Activated naive CD4-positive, alpha-beta T cell treated with anti-CD3 and anti-CD28 coated beads, Interleukin-2, amount 50 U/mL, for 24 hours (primary cell): ENCODE data around the gene NUP62.
"Not testable (repeated sequence)": the region's sequence is repeated elsewhere in the genome, so short reads cannot be mapped to it uniquely, and the experiment has no call there.

Source experiments
- H3K27ac Mint-ChIP-seq: one replicate; pipeline ENCODE4 v1.8.0; 2021; ENCODE audit warnings: mild to moderate bottlenecking, mixed read lengths
- H3K27me3 Mint-ChIP-seq: one replicate; pipeline ENCODE4 v1.8.0; 2021; ENCODE audit warnings: mixed read lengths
- H3K36me3 Mint-ChIP-seq: one replicate; pipeline ENCODE4 v1.8.0; 2021; ENCODE audit warnings: mixed read lengths
- H3K4me1 Mint-ChIP-seq: one replicate; pipeline ENCODE4 v1.8.0; 2021; ENCODE audit warnings: mixed read lengths
- H3K4me3 Mint-ChIP-seq: one replicate; pipeline ENCODE4 v1.8.0; 2021; ENCODE audit warnings: mild to moderate bottlenecking, mixed read lengths
- H3K9me3 Mint-ChIP-seq: one replicate; pipeline ENCODE4 v1.8.0; 2021; ENCODE audit warnings: mixed read lengths

NUP62 gene

GRCh38 chr19:49929121-49929610 lies at the start of gene NUP62, which contains the start of gene ATF5:
Gene NUP62, minus strand, starts transcription at chr19:49929504. Its CDS starts 19,697 bp downstream, at chr19:49909807.
Gene ATF5, plus strand, starts transcription at chr19:49929205. Its CDS starts 1,646 bp downstream, at chr19:49930851.
- H3K4me1 Mint-ChIP-seq, result peaks cover 62% of the 10 kb centered on the region
- H3K9me3 Mint-ChIP-seq, result no peaks in the 10 kb centered on the region
- H3K4me3 Mint-ChIP-seq, result peak within 1 kb of the TSS; percentile 95
- H3K36me3 Mint-ChIP-seq, result peaks cover 27% of the 10 kb centered on the region
- peak within 1 kb of the TSS; percentile 100 for H3K27ac Mint-ChIP-seq
- H3K27me3 Mint-ChIP-seq, result peaks cover 1% of the 10 kb centered on the region

- no peak overlapping the region for H3K27ac Mint-ChIP-seq
- H3K4me1 Mint-ChIP-seq, result no peaks in the 10 kb centered on the region
- no peaks in the 10 kb centered on the region for H3K9me3 Mint-ChIP-seq
- H3K27me3 Mint-ChIP-seq, result no peaks in the 10 kb centered on the region
- no peak overlapping the region for H3K4me3 Mint-ChIP-seq
- H3K36me3 Mint-ChIP-seq, result no peaks in the 10 kb centered on the region
Measured at GRCh38 chr19:49978324-49978723, 49.0 kb upstream of the NUP62 start.

GRCh38 chr19:49977881-49978280 lies 48.6 kb upstream of the NUP62 start:
- H3K9me3 Mint-ChIP-seq, result no peaks in the 10 kb centered on the region
- no peaks in the 10 kb centered on the region for H3K4me1 Mint-ChIP-seq
- H3K27me3 Mint-ChIP-seq, result no peaks in the 10 kb centered on the region
- H3K27ac Mint-ChIP-seq, result no peak overlapping the region
- H3K36me3 Mint-ChIP-seq, result no peaks in the 10 kb centered on the region
- no peak overlapping the region for H3K4me3 Mint-ChIP-seq

GRCh38 chr19:49977076-49977475 lies 47.8 kb upstream of the NUP62 start:
- Mint-ChIP-seq H3K36me3 (no peaks in the 10 kb centered on the region), H3K4me3 (no peak overlapping the region), H3K27ac (no peak overlapping the region), H3K9me3 (no peaks in the 10 kb centered on the region), H3K4me1 (no peaks in the 10 kb centered on the region), H3K27me3 (no peaks in the 10 kb centered on the region)

- H3K36me3 Mint-ChIP-seq, result no peaks in the 10 kb centered on the region
- H3K27ac Mint-ChIP-seq, result no peak overlapping the region
- no peaks in the 10 kb centered on the region for H3K4me1 Mint-ChIP-seq
- no peaks in the 10 kb centered on the region for H3K9me3 Mint-ChIP-seq
- H3K4me3 Mint-ChIP-seq, result no peak overlapping the region
- no peaks in the 10 kb centered on the region for H3K27me3 Mint-ChIP-seq
Measured at GRCh38 chr19:49976496-49976895, 47.2 kb upstream of the NUP62 start.

GRCh38 chr19:49975051-49975450 lies 45.7 kb upstream of the NUP62 start:
- Mint-ChIP-seq H3K4me1 (no peaks in the 10 kb centered on the region), H3K9me3 (no peaks in the 10 kb centered on the region), H3K4me3 (no peak overlapping the region)

GRCh38 chr19:49973987-49974386 lies 44.7 kb upstream of the NUP62 start:
- Mint-ChIP-seq H3K27me3 (no peaks in the 10 kb centered on the region), H3K4me1 (no peaks in the 10 kb centered on the region), H3K27ac (no peak overlapping the region), H3K4me3 (no peak overlapping the region), H3K9me3 (no peaks in the 10 kb centered on the region), H3K36me3 (no peaks in the 10 kb centered on the region)

More at GRCh38 chr19:49975051-49975450, 45.7 kb upstream of the NUP62 start:
- Mint-ChIP-seq H3K27me3 (no peaks in the 10 kb centered on the region), H3K27ac (no peak overlapping the region), H3K36me3 (no peaks in the 10 kb centered on the region)

- Mint-ChIP-seq H3K9me3 (no peaks in the 10 kb centered on the region), H3K4me1 (no peaks in the 10 kb centered on the region), H3K27me3 (peaks cover 2% of the 10 kb centered on the region), H3K4me3 (no peak overlapping the region), H3K36me3 (no peaks in the 10 kb centered on the region), H3K27ac (no peak overlapping the region)
Measured at GRCh38 chr19:49972841-49973240, 43.5 kb upstream of the NUP62 start.

- Mint-ChIP-seq H3K27me3 (peaks cover 5% of the 10 kb centered on the region), H3K36me3 (no peaks in the 10 kb centered on the region), H3K4me3 (no peak overlapping the region), H3K27ac (peak overlapping the region; percentile 12), H3K4me1 (no peaks in the 10 kb centered on the region), H3K9me3 (no peaks in the 10 kb centered on the region)
Measured at GRCh38 chr19:49971991-49972411, 42.7 kb upstream of the NUP62 start.

GRCh38 chr19:49969355-49969754 lies 40.1 kb upstream of the NUP62 start:
- not testable (repeated sequence) for H3K36me3 Mint-ChIP-seq, H3K9me3 Mint-ChIP-seq, H3K27me3 Mint-ChIP-seq, H3K4me1 Mint-ChIP-seq, H3K27ac Mint-ChIP-seq, H3K4me3 Mint-ChIP-seq

GRCh38 chr19:49968279-49968922 lies 39.1 kb upstream of the NUP62 start:
- no peak overlapping the region for H3K27ac Mint-ChIP-seq

GRCh38 chr19:49960980-49961379 lies 31.7 kb upstream of the NUP62 start, which contains the start of gene SIGLEC11:
Gene SIGLEC11, minus strand, starts transcription at chr19:49961172. Its CDS starts 91 bp downstream, at chr19:49961081.
- H3K36me3 Mint-ChIP-seq, H3K4me1 Mint-ChIP-seq, H3K27me3 Mint-ChIP-seq, H3K4me3 Mint-ChIP-seq, H3K27ac Mint-ChIP-seq, H3K9me3 Mint-ChIP-seq: not testable (repeated sequence)

More at GRCh38 chr19:49968279-49968922, 39.1 kb upstream of the NUP62 start:
- no peaks in the 10 kb centered on the region for H3K9me3 Mint-ChIP-seq
- H3K4me3 Mint-ChIP-seq, result no peak overlapping the region
- no peaks in the 10 kb centered on the region for H3K36me3 Mint-ChIP-seq
- H3K4me1 Mint-ChIP-seq, result no peaks in the 10 kb centered on the region
- peaks cover 10% of the 10 kb centered on the region for H3K27me3 Mint-ChIP-seq

- H3K9me3 Mint-ChIP-seq, H3K27ac Mint-ChIP-seq, H3K4me1 Mint-ChIP-seq: not testable (repeated sequence)
Measured at GRCh38 chr19:49959892-49960291, 30.6 kb upstream of the NUP62 start.

GRCh38 chr19:49958596-49958995 lies 29.3 kb upstream of the NUP62 start:
- H3K4me3 Mint-ChIP-seq, H3K27me3 Mint-ChIP-seq, H3K27ac Mint-ChIP-seq, H3K4me1 Mint-ChIP-seq, H3K9me3 Mint-ChIP-seq, H3K36me3 Mint-ChIP-seq: not testable (repeated sequence)

More at GRCh38 chr19:49959892-49960291, 30.6 kb upstream of the NUP62 start:
- not testable (repeated sequence) for H3K36me3 Mint-ChIP-seq, H3K4me3 Mint-ChIP-seq, H3K27me3 Mint-ChIP-seq

- not testable (repeated sequence) for H3K27ac Mint-ChIP-seq, H3K27me3 Mint-ChIP-seq, H3K4me3 Mint-ChIP-seq, H3K9me3 Mint-ChIP-seq, H3K36me3 Mint-ChIP-seq
- H3K4me1 Mint-ChIP-seq, result peaks cover 11% of the 10 kb centered on the region
Measured at GRCh38 chr19:49958144-49958543, 28.8 kb upstream of the NUP62 start.

GRCh38 chr19:49957262-49957915 lies 28.1 kb upstream of the NUP62 start:
- Mint-ChIP-seq H3K4me3 (no peak overlapping the region), H3K4me1 (peaks cover 11% of the 10 kb centered on the region), H3K9me3 (no peaks in the 10 kb centered on the region), H3K27ac (no peak overlapping the region), H3K36me3 (no peaks in the 10 kb centered on the region), H3K27me3 (peaks cover 3% of the 10 kb centered on the region)
